Ascending aorta (tissue), 2 donors: ENCODE data around the gene LCP2. TPM values are rescaled to one million over a fixed set of nuclear protein-coding genes. Genes with fewer than 3 reads are reported as not detected.

ENCODE experiments used
- DNase-seq, 2 donors: peaks; one replicate each; pipeline ENCODE4 v3.0.0-alpha.2; 2019; ENCODE audit warnings: low spot score in 2 of 2
- H3K27ac ChIP-seq, 2 donors: fragments of 200-600 bp; sonication (generic); one replicate each; pipeline ENCODE4 v1.5.1; 2016 to 2017; ENCODE audit warnings: mild to moderate bottlenecking in 1 of 2
- H3K27me3 ChIP-seq: fragments of 200-600 bp; sonication (generic); one replicate; pipeline ENCODE4 v1.5.1; 2017
- H3K36me3 ChIP-seq, 2 donors: fragments of 200-600 bp; sonication (generic); one replicate each; pipeline ENCODE4 v1.5.1; 2016
- H3K4me1 ChIP-seq, 2 donors: fragments of 200-600 bp; sonication (generic); one replicate each; pipeline ENCODE4 v1.5.1; 2016 to 2017; ENCODE audit warnings: mild to moderate bottlenecking in 1 of 2
- H3K4me3 ChIP-seq, 2 donors: fragments of 200-600 bp; sonication (generic); one replicate each; pipeline ENCODE4 v1.5.1; 2016 to 2017; ENCODE audit warnings: mild to moderate bottlenecking in 1 of 2
- H3K9me3 ChIP-seq, 2 donors: fragments of 200-600 bp; sonication (generic); one replicate each; pipeline ENCODE4 v1.5.1; 2016
- intact Hi-C: fragments of 100-400 bp; cut with DNase I; formaldehyde crosslinking; loops from one replicate; pipeline ENCODE4 v1.15.1; 2023
- total RNA-seq: library from RNA; depleted of rRNA; stranded (reverse); fragments of >200 nt; gene quantifications from one replicate; pipeline ENCODE4 v1.1.0, GENCODE V29; 2016
- TF ChIP-seq, protein P1 (sequence below), 3 experiments: fragments of 200-600 bp in 2 of 3; fragments of 450-650 bp in 1 of 3; sonication (generic) in 2 of 3; IDR thresholded peaks; one replicate each; pipeline ENCODE4 v1.5.1; 2016 to 2019; ENCODE audit warnings: antibody characterized with exemption in 3 of 3, mild to moderate bottlenecking in 1 of 3, moderate library complexity in 1 of 3

Gene LCP2
- total RNA-seq, 1 donor from 2014 or later: 9.3 TPM

DNA sequence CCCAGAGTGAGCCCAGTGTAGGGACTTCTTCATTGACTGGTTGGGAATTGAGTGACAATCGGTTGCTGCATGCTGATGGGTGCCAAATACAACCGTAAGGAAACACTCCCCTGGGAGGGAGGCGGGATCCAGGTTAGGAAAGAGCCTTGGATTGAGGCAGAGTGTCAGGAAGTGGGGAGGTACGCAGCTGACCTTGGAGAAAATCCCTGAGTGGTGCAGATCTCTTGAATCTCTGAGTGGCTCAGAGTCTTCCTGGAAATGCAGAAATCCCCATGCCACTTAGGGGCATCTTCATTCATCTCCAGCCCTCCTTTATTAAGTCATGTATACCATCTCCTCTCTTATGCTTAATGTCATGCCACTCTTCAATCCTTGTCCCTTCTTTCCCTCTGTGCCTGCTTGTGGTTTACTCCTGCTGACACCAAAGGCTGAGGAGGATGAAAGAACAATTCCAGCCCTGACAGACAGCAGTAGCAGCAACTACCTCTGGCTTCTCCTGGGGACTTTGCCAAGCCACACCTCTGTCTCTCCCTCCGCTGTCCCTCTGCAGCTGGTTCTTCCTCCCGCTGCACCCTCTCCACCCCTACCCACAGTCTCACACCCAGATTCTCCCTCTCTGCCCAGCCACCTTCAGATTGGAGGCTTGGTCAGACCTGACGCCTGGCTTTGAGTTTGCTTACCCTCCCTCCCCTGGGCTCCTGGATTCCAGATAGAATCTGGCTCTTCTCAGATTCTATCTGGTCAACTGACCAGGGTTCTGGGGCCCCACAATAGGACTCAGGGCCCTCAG lies 14.1 kb upstream of the LCP2 start:
- TF ChIP-seq, protein P1, sequence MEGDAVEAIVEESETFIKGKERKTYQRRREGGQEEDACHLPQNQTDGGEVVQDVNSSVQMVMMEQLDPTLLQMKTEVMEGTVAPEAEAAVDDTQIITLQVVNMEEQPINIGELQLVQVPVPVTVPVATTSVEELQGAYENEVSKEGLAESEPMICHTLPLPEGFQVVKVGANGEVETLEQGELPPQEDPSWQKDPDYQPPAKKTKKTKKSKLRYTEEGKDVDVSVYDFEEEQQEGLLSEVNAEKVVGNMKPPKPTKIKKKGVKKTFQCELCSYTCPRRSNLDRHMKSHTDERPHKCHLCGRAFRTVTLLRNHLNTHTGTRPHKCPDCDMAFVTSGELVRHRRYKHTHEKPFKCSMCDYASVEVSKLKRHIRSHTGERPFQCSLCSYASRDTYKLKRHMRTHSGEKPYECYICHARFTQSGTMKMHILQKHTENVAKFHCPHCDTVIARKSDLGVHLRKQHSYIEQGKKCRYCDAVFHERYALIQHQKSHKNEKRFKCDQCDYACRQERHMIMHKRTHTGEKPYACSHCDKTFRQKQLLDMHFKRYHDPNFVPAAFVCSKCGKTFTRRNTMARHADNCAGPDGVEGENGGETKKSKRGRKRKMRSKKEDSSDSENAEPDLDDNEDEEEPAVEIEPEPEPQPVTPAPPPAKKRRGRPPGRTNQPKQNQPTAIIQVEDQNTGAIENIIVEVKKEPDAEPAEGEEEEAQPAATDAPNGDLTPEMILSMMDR (IDR thresholded peaks at IDR 0.05): no peak
- Histone ChIP-seq H3K4me1 (peaks cover 8 to 20% of the 10 kb centered on the region in 2 donors), H3K4me3 (no peak overlapping the region), H3K9me3 (no peaks in the 10 kb centered on the region), H3K27me3 (no peaks in the 10 kb centered on the region), H3K27ac (no peak overlapping the region), H3K36me3 (no peaks in the 10 kb centered on the region)
- intact Hi-C loops: no loop called here
- no peak for DNase-seq

DNA sequence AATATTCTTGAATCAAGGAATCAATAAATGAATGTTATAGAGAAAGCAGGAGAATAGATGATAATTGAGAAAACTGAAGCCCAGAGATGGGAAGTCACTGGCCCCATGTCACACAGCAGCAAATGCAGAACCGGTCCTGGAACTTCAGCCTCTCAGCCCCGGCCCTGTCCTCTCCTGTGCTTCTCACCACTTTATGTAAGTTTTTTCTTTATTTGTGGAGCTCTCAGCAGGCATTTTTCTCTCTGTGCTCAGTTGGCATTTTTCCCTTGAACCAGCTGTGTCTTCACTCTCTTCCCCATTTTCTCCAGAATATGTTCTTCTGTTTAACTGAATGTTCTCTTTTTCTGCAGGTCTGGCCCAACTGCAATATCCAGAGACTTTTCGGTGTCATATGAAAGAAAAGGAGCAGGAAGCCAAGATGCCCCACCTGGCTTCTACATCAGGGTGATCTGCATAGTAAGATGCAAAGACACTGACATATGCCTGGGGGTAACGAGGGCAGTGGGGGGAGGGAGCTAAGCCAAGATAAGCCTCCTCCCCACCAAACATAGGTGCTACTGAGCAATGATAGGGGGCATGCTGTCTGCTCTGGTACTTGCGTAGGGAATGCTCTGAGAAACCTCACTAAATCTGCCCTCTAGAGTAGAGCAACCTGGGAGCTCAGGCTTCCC lies 12.8 kb upstream of the LCP2 start:
- Histone ChIP-seq H3K27ac (no peak overlapping the region), H3K27me3 (no peaks in the 10 kb centered on the region), H3K9me3 (no peaks in the 10 kb centered on the region), H3K36me3 (no peaks in the 10 kb centered on the region), H3K4me1 (peaks cover 7 to 24% of the 10 kb centered on the region in 2 donors), H3K4me3 (no peak overlapping the region)
- TF ChIP-seq, protein P1 (IDR thresholded peaks at IDR 0.05): no peak
- DNase-seq: no peak
- intact Hi-C loops: no loop called here

DNA sequence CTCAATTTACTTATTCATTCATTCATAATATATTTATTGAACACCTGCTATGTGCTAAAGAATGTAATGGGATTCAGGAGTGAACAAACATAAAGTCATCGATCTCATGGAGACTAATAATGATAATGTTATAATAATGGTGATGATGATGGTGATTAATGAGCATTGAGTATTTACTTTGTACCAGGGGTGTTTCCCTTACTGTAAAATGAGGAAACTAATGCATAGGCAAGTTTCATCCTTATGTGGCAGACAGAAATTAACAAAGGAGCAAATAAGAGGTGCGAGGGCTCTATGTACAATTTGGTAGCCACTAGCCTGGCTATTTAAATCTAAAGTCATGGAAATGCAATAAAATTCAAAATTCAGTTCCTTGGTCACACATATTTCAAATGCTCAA lies 11.1 kb upstream of the LCP2 start:
- DNase-seq: no peak
- no peaks in the 10 kb centered on the region for H3K36me3 ChIP-seq
- no peak overlapping the region for H3K4me3 ChIP-seq
- intact Hi-C loops: loop anchor here (5.0 kb wide), 2 partner anchors 41 to 324 kb away; no protein-coding TSS in a partner anchor
- no peaks in the 10 kb centered on the region for H3K27me3 ChIP-seq
- peak overlapping the region; percentile 60 to 77 for H3K27ac ChIP-seq
- H3K4me1 ChIP-seq: peaks cover 7 to 20% of the 10 kb centered on the region in 2 donors
- TF ChIP-seq, protein P1 (IDR thresholded peaks at IDR 0.05): no peak
- no peaks in the 10 kb centered on the region for H3K9me3 ChIP-seq

DNA sequence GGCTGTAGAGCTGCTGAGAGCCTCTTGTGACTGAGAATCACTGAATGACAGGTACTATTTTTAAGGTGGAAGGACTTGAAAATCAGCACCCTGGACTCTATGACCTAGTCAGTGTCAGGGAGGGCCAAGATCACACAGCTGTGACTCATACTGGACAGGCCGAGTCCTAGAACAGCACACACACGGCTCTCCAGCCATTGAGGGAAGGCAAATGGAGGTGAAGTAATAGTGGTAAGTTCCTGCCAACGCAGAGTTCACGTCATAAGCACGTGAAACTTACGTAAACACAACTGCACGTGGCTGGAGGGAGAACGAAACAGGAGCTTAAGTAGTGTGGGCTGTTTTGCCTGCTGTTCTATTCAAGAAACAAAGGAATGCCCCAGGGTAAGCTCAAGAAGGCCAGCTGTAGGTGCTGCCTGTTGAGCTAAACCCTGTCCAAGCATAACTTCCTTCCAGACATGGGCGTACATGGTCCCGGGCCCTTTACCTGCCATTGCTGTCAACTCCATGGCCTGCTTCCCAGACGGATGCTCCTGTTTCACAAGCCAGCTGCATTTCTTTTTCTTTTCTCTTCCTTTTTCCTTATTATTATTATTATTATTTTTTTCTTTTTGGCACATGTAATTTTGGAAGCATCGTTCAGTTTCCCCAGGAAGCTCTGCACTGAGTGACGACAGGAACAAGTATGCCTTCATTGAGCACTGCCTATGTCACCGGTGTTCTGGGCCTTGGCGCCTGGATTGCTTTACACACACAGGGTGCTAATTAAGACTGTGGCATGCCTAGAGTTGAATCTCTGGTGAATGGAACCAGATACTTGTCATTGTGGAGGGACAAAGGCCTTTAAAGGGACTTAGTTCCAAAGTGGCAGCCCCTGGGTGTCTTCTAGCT lies 10.2 kb upstream of the LCP2 start:
- peak; percentile 86 to 92 for DNase-seq
- no peaks in the 10 kb centered on the region for H3K27me3 ChIP-seq

More for the DNA sequence above, 10.2 kb upstream of the LCP2 start:
- Histone ChIP-seq H3K27ac (peak overlapping the region; percentile 68 to 77), H3K4me3 (no peak overlapping the region), H3K9me3 (no peaks in the 10 kb centered on the region), H3K4me1 (peaks cover 7 to 21% of the 10 kb centered on the region in 2 donors), H3K36me3 (no peaks in the 10 kb centered on the region)
- intact Hi-C loops: loop anchor here (2.0 to 5.0 kb wide), 3 partner anchors 41 to 324 kb away; partner anchors contain the start of gene KCNMB1
- TF ChIP-seq, protein P1 (IDR thresholded peaks at IDR 0.05): no peak
